Gastroesophageal sphincter (tissue), 4 donors: ENCODE measurements around the gene TPM4. TPM values are rescaled to one million over a fixed set of nuclear protein-coding genes. Genes with fewer than 3 reads are reported as not detected.
"Not testable (repeated sequence)": the region's sequence is repeated elsewhere in the genome, so short reads cannot be mapped to it uniquely, and the experiment has no call there.

ENCODE experiments used
- ATAC-seq: fragments of 150-250 bp; one replicate; pipeline ENCODE4 v1.9.1; 2016; ENCODE audit warnings: mild to moderate bottlenecking, moderate library complexity
- H3K27ac ChIP-seq, 4 donors: fragments of 200-600 bp; sonication (generic) in 3 of 4; 1 replicate in 3 of 4; 2 replicates in 1 of 4; pipeline ENCODE4 v1.5.1; 2016 to 2019
- H3K27me3 ChIP-seq: fragments of 200-600 bp; sonication (generic); one replicate; pipeline ENCODE4 v1.5.1; 2019
- H3K36me3 ChIP-seq, 2 donors: fragments of 200-600 bp; sonication (generic); one replicate each; pipeline ENCODE4 v1.5.1; 2019; ENCODE audit warnings: control low read depth in 1 of 2
- H3K4me1 ChIP-seq, 3 donors: fragments of 200-600 bp; sonication (generic); 1 replicate in 2 of 3; 2 replicates in 1 of 3; pipeline ENCODE4 v1.5.1; 2016 to 2019; ENCODE audit warnings: control low read depth in 2 of 3
- H3K4me3 ChIP-seq, 2 donors: fragments of 200-600 bp; sonication (generic); one replicate each; pipeline ENCODE4 v1.5.1; 2019; ENCODE audit warnings: mild to moderate bottlenecking in 1 of 2, moderate library complexity in 1 of 2
- H3K9me3 ChIP-seq, 3 donors: fragments of 200-600 bp; sonication (generic); one replicate each; pipeline ENCODE4 v1.5.1; 2017 to 2019; ENCODE audit warnings: control low read depth in 2 of 3
- EP300 ChIP-seq: sonication (generic); formaldehyde crosslinking; IDR thresholded peaks from one replicate; pipeline ENCODE4 v1.6.1; 2017; ENCODE audit warnings: antibody characterized with exemption, mild to moderate bottlenecking
- POLR2A ChIP-seq, 2 donors: fragments of 450-650 bp; IDR thresholded peaks; one replicate each; pipeline ENCODE4 v1.6.1; 2017; ENCODE audit warnings: antibody characterized with exemption in 2 of 2, mild to moderate bottlenecking in 2 of 2, moderate library complexity in 1 of 2
- POLR2AphosphoS5 ChIP-seq: sonication (generic); formaldehyde crosslinking; IDR thresholded peaks from one replicate; pipeline ENCODE4 v1.6.1; 2017; ENCODE audit warnings: antibody characterized with exemption
- WGBS, 2 donors: methylation state at CpG; one replicate each; pipeline ENCODE4 v1.1.5; 2018; ENCODE audit warnings: low coverage in 1 of 2; 5-methylcytosine and 5-hydroxymethylcytosine counted together
- total RNA-seq, 4 donors: library from RNA; depleted of rRNA; stranded (reverse); fragments of >200 nt; gene quantifications; one replicate each; pipeline ENCODE4 v1.1.0, GENCODE V29; 2016
- TF ChIP-seq, protein P1 (sequence below), 4 experiments: fragments of 200-600 bp in 2 of 4; fragments of 450-650 bp in 2 of 4; sonication (generic) in 1 of 4; IDR thresholded peaks; one replicate each; pipeline ENCODE4 v1.5.1; 2017 to 2019; ENCODE audit warnings: antibody characterized with exemption in 4 of 4, mild to moderate bottlenecking in 2 of 4, moderate library complexity in 2 of 4

The TPM4 gene
- total RNA-seq, 4 donors from 2014 or later = 351 to 486 (median 404) TPM

GRCh38 chr19:16085115-16085514, 8.8 kb downstream of the TPM4 start:
- Histone ChIP-seq H3K27me3 (no peaks in the 10 kb centered on the region), H3K4me1 (peaks cover 0 to 100% (median 38%) of the 10 kb centered on the region in 3 donors), H3K9me3 (no peaks in the 10 kb centered on the region), H3K27ac (peak overlapping the region in 3 of 4 donors; percentile 99 to 100 (median 100)), H3K36me3 (peaks cover 0 to 99% of the 10 kb centered on the region in 2 donors), H3K4me3 (no peak overlapping the region)
- TF ChIP-seq POLR2AphosphoS5 = peak; percentile 5
- TF ChIP-seq EP300 = no peak
- no peak for TF ChIP-seq POLR2A (IDR thresholded peaks at IDR 0.05)
- TF ChIP-seq, protein P1, sequence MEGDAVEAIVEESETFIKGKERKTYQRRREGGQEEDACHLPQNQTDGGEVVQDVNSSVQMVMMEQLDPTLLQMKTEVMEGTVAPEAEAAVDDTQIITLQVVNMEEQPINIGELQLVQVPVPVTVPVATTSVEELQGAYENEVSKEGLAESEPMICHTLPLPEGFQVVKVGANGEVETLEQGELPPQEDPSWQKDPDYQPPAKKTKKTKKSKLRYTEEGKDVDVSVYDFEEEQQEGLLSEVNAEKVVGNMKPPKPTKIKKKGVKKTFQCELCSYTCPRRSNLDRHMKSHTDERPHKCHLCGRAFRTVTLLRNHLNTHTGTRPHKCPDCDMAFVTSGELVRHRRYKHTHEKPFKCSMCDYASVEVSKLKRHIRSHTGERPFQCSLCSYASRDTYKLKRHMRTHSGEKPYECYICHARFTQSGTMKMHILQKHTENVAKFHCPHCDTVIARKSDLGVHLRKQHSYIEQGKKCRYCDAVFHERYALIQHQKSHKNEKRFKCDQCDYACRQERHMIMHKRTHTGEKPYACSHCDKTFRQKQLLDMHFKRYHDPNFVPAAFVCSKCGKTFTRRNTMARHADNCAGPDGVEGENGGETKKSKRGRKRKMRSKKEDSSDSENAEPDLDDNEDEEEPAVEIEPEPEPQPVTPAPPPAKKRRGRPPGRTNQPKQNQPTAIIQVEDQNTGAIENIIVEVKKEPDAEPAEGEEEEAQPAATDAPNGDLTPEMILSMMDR (IDR thresholded peaks at IDR 0.05) = no peak
- WGBS, 2 donors = 65 to 72% methylated on average over 4 of the region's 6 CpGs
- no peak for ATAC-seq

GRCh38 chr19:16087404-16087803, 11.1 kb downstream of the TPM4 start:
- H3K4me1 ChIP-seq = peaks cover 0 to 84% (median 24%) of the 10 kb centered on the region in 3 donors
- H3K36me3 ChIP-seq = peaks cover 3 to 100% of the 10 kb centered on the region in 2 donors
- not testable (repeated sequence) for H3K4me3 ChIP-seq, H3K9me3 ChIP-seq, H3K27me3 ChIP-seq, ATAC-seq
- H3K27ac ChIP-seq = peak overlapping the region in 3 of 4 donors; percentile 99 to 100 (median 100)
- 56% methylated on average over 3 of the region's 11 CpGs; no CpG with 5 or more reads in 1 of the 2 donors for WGBS, 2 donors

DNA sequence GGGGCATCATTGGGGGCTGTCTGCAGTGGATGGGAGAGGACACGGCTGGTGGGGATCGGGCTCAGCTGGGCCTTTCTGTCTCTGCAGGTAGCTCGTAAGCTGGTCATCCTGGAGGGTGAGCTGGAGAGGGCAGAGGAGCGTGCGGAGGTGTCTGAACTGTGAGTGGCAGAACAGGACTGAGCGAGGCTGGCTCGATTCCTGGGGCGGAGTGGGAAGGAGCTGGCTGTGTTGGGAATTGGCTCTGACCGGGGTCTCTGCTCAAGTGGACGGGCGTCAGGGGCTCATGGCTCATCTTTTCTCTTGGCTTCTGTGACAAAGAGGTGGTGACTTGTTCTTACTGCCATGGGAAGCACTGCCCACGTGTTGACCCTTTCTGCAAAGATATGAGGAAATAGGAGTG, 11.6 kb downstream of the TPM4 start:
- 33 to 51% methylated on average over 1 to 11 of the region's 12 CpGs for WGBS, 2 donors
- Histone ChIP-seq H3K27me3 (no peaks in the 10 kb centered on the region), H3K36me3 (peaks cover 3 to 100% of the 10 kb centered on the region in 2 donors), H3K27ac (peak overlapping the region; percentile 25 to 100 (median 100)), H3K4me3 (no peak overlapping the region), H3K9me3 (no peaks in the 10 kb centered on the region), H3K4me1 (peaks cover 0 to 79% (median 24%) of the 10 kb centered on the region in 3 donors)
- TF ChIP-seq, protein P1 (IDR thresholded peaks at IDR 0.05) = no peak
- no peak for TF ChIP-seq EP300
- no peak for ATAC-seq

GRCh38 chr19:16088351-16089009, 12.2 kb downstream of the TPM4 start:
- H3K4me3 ChIP-seq = no peak overlapping the region
- peaks cover 0 to 73% (median 24%) of the 10 kb centered on the region in 3 donors for H3K4me1 ChIP-seq
- no peaks in the 10 kb centered on the region for H3K9me3 ChIP-seq
- peak; percentile 80 for TF ChIP-seq POLR2AphosphoS5
- TF ChIP-seq POLR2A (IDR thresholded peaks at IDR 0.05) = no peak
- TF ChIP-seq, protein P1 (IDR thresholded peaks at IDR 0.05) = no peak
- ATAC-seq = peak; percentile 64
- 37 to 38% methylated on average over 3 to 7 of the region's 17 CpGs for WGBS, 2 donors
- H3K27ac ChIP-seq = peak overlapping the region; percentile 25 to 100 (median 100)
- H3K27me3 ChIP-seq = no peaks in the 10 kb centered on the region
- H3K36me3 ChIP-seq = peaks cover 3 to 100% of the 10 kb centered on the region in 2 donors

GRCh38 chr19:16089010-16089846, 12.9 kb downstream of the TPM4 start:
- no peak for ATAC-seq
- Histone ChIP-seq H3K4me1 (peaks cover 0 to 71% (median 24%) of the 10 kb centered on the region in 3 donors), H3K36me3 (peaks cover 5 to 100% of the 10 kb centered on the region in 2 donors), H3K9me3 (no peaks in the 10 kb centered on the region), H3K27ac (peak overlapping the region; percentile 21 to 100 (median 100)), H3K4me3 (no peak overlapping the region), H3K27me3 (no peaks in the 10 kb centered on the region)
- TF ChIP-seq, protein P1 (IDR thresholded peaks at IDR 0.05) = no peak
- 37 to 65% methylated on average over 9 of the region's 10 CpGs for WGBS, 2 donors
